NCI-H1436 (cell line): ENCODE data around the gene CD82.

Experiments used
- DNase-seq: peaks from one replicate; lab custom pipeline; 2025; lab: John Stamatoyannopoulos, UW

Gene CD82

DNA sequence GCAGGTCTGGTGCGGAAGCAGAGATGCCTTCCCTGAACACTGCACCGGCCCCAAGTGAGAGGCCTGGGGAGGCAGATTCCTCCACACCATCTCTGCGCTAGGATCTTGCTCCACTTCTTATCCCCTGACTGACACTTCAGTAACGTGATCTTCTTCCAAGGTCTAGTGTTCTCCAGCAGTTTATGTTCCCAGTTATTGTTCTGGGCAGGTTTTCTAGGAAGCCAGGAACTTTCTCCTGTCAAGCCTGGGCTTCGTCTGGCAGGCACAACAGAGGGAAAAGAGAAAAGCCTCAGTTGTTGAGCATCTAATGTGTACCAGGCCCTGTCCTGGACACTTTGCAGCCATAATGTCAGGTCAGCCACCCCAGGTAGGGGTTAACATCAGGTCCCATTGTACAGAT, 10.5 kb downstream of the CD82 start:
- no peak for DNase-seq

- no peak for DNase-seq
Measured at GRCh38 chr11:44576656-44577055, 11.2 kb downstream of the CD82 start.

- no peak for DNase-seq
Measured at GRCh38 chr11:44577231-44577830, 11.9 kb downstream of the CD82 start.

DNA sequence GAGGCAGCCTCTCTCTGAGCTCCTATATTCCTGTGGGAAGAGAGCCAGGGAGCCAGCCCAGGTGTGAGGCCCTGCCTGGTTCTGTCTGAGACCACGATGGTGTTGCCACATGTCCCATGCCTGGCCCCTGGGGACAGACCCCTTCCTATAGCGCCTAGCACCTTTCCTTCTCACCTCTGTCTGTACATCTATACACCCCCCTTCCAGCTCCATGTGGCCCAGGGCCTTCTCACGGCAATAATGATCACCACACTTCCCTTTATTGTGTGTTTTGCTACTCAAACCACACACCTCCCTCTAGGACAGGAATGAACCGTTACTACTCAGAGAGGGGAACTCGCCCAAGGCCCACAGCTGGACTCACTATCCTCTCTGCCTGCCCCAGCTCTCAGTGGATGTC, 12.8 kb downstream of the CD82 start:
- no peak for DNase-seq

DNA sequence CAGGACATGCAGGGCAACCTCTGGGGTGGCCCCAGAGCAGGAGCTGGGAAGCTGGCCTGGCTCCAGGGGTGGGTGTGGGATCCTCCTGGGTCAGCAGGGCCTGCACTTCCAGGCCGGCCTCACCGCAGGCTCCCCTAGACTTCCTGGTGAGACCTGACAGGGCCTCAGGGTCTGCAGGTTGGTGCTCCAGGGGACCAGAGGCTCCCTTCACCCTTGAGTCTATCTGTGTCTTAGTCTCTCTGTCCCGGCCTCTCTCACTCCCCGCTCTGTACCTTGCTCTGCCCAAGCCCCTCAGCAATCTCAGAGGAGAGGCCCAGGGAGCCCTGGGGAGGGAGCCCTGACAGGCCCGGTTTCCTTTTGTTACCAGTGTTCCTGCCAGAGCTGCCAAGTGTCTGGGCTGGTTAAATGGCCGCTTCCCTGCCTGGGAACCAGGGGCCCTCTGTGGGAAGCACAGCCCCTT, 13.9 kb downstream of the CD82 start:
- no peak for DNase-seq

DNA sequence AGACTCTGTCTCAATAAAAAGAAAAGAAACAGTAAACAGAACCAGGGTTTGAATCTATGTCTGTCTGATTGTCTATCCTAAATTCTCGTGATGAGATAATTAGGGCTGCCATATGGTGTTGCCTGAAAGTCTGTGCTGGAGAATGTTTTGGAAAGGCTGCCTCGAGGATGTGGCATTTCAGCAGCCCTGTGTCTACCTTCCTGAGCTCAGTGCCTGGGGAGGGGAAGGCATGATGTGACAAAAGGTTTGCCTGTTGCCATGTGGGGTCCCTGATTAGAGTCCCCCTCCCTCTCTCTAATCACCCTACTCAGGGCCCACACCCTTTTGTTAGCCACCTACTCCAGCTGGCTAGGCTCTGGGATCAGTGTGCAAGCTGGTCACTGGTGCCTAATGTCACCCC, 15.2 kb downstream of the CD82 start:
- no peak for DNase-seq

DNA sequence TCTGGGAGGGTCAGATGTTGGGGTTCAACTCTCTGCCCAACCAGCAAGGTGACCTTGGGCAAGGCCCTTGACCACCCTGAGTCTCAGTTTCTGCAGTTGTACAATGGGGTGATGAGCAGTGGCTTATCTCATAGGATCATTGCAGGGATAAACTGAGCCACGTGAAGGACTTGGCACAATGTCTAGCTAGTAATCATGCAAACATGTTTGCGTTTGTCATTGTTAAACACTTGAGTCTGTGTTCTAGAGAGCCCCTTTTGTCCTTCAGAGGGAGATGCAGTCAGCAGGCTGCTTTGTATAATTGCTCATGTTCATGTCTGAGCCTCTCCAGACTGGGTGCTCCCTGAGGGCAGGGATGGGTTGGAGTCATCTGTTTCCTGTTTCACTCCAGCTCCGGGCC, 15.8 kb downstream of the CD82 start:
- peak; percentile 65 for DNase-seq

GRCh38 chr11:44582641-44583352, 17.3 kb downstream of the CD82 start:
- DNase-seq: no peak

DNA sequence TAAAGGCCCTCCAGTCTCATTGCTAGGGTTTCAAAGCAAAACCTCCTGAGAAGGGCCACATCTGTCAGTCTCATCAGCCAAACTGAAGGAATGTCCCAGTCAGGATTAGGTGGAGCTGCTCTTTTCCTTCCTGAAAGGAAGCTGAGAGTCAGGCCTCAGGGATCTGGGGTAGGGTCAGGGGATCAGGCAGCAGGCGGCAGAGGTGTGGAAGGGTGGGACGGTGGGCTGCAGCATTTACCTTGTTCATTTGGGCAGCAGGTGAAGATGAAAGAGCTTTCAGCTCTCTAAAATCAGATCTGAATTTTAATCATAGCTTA, 17.8 kb downstream of the CD82 start:
- DNase-seq: no peak

DNA sequence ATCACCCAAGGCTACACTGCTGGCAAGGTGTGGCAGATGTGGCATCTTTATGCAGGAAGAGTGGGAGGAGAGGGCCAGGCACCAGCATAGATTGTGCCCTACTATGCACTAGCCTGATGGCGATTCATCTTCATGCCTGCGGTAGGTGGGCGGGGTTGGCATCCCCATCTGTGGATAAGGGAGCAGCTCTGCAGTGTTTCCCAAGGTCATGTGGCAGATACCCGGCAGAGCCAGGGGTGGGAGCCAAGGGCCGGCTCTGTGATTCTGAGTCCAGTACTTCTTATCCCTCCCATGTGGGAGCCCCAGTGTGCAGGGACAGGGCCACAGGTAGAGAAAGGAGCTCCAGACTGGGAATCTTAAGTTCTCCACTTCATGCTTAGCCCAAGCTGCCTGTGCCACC, 20.0 kb downstream of the CD82 start:
- no peak for DNase-seq

DNA sequence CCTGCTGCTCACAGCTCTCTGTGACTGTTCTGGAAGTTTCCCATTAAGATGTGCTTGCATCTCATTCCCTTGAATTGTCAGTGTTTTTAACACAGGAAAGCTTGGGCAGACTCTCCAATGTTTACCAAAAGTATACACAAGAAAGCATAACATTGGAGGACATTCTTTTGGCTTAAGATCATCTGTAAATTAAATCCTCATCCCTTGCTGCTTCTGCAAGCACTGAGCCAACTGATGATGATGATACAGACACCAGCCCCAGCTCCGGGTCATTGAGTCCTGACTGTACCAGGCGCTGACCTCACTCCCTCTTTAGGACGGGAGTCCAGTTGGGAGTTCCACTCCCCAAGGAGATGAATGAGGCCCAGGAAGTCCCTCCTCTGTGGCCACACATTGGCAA, 23.8 kb downstream of the CD82 start:
- DNase-seq: no peak

- DNase-seq: no peak
Measured at GRCh38 chr11:44590769-44591168, 25.3 kb downstream of the CD82 start.

DNA sequence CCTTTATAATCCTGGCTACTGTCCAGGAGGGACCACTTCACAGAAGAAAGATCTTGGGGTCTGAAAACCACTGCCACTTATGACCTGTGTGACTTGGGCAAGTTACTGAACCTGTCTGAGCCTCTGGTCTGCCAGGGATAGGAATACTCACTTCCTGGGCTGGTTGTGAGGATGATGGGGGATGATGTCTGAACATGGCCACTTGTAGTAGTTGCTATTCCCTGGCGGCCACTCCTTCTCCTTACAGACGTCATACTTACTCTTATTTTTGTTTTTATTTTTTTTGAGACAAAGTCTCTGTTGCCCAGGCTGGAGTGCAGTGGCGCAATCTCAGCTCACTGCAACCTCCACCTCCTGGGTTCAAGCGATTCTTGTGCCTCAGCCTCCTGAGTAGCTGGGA, 26.1 kb downstream of the CD82 start:
- no peak for DNase-seq

GRCh38 chr11:44592125-44592940, 26.9 kb downstream of the CD82 start:
- no peak for DNase-seq

- DNase-seq: no peak
Measured at GRCh38 chr11:44593251-44593650, 27.8 kb downstream of the CD82 start.

DNA sequence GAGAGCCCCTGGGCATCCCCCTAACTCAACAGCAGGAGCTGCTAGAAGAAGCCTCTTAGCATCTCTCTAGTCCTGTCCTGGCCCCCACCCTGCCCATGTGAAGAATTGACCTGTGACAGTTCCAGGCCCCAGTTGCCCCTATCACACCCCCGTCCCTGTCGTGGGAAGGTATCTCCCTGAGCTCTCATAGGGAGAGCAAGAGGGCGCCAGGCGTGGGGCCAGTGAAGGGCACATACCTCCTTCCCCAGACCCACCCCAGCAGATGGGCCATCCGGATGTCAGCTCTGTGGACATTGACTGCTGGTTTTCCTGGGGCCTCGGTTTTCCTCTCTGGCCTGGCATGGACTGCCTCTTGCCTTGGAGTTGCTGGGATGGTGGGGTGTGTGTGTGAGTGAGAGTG, 29.5 kb downstream of the CD82 start:
- no peak for DNase-seq

GRCh38 chr11:44595964-44596381, 30.5 kb downstream of the CD82 start:
- DNase-seq: no peak

DNA sequence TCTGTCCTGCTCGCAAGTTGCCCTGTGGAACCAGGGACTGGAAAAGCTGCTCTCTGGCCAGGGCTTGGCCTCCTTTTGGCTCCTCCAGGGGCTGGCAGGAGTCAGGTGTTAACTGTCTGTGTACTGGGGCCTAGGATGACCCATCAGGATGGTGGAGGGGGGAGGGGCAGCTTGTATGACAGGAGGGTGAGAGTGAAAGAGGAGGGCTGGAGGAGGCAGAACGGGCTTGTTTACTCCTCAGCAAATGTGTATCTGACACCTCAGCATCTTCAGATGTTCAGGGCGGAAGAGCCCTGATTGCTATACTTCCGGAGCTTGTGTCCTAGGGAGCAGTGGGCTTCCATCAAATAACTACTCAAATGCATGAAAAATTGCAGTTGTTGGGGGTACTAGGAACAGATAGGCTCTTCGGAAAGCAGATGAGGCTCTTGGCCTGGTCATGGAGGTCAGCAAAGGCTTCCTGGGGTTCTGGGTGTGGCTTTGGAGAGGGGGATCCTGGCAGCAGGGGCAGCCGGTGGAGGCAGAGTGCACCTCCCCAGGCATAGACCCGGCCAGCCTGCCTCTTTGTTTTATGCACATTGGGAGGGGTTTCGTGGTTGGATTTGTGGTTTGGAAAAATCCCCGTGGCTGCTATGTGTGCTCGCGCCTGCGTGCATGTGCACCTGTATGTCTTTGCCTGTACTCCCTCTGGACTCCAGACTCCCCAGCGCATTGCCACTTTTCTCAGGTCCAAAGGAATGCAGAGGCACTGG, 31.2 kb downstream of the CD82 start:
- DNase-seq: no peak

- no peak for DNase-seq
Measured at GRCh38 chr11:44597358-44598012, 32.0 kb downstream of the CD82 start.

- no peak for DNase-seq
Measured at GRCh38 chr11:44598831-44599230, 33.4 kb downstream of the CD82 start.

DNA sequence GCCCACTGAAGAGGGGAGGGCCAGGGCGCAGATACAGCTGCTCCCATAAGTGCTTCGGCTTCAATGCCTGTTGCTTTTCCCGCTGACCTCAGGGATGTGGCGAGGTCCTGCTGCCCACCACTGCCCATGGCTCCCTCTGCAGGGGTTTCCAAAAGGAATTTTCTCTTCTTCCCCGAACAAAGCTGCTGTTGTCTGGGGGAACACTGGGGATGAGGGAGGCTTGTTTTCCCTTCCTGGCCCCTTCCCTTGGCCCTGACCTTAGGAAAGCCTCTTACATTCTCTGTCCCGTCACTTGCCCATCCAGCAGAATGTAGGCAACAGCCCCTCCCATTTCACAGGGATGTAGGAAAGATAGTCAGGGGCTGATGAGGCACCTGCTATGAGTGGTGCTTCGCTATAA, 34.8 kb downstream of the CD82 start:
- no peak for DNase-seq

- DNase-seq: no peak
Measured at GRCh38 chr11:44600839-44601383, 35.4 kb downstream of the CD82 start.
